Progenitor cell of endocrine pancreas (in vitro differentiated cells): Measurements from ENCODE around the gene NAV2. TPM values are rescaled to one million over a fixed set of nuclear protein-coding genes. Genes with fewer than 3 reads are reported as not detected.
A peak's percentile ranks its signal among the peaks of the same experiment; 100 is the strongest.

Experiments used
- DNase-seq: peaks from one replicate; pipeline ENCODE4 v3.0.0; 2021; ENCODE audit warnings: low spot score; ENCODE audit not compliant: unreplicated experiment
- H3K27ac Mint-ChIP-seq: 2 replicates; pipeline ENCODE4 v1.8.0; 2021; ENCODE audit warnings: mild to moderate bottlenecking, moderate library complexity, mixed read lengths
- H3K27me3 Mint-ChIP-seq: 2 replicates; pipeline ENCODE4 v1.8.0; 2021; ENCODE audit warnings: mixed read lengths
- H3K36me3 Mint-ChIP-seq: 2 replicates; pipeline ENCODE4 v1.8.0; 2022; ENCODE audit warnings: mixed read lengths; ENCODE audit not compliant: insufficient read depth
- H3K4me1 Mint-ChIP-seq: 2 replicates; pipeline ENCODE4 v1.8.0; 2021; ENCODE audit warnings: low read depth, mixed read lengths
- H3K4me3 Mint-ChIP-seq: 2 replicates; pipeline ENCODE4 v1.8.0; 2021; ENCODE audit warnings: low read depth, mild to moderate bottlenecking, moderate library complexity, mixed read lengths
- H3K9me3 Mint-ChIP-seq: 2 replicates; pipeline ENCODE4 v1.8.0; 2021; ENCODE audit warnings: low read depth, mixed read lengths
- CTCF ChIP-seq: fragments of 200-600 bp; sonication (generic); IDR thresholded peaks from one replicate; pipeline ENCODE4 v1.5.0; 2021; ENCODE audit warnings: antibody characterized with exemption, mild to moderate bottlenecking; ENCODE audit not compliant: unreplicated experiment
- total RNA-seq: library from RNA; stranded (reverse); gene quantifications from 2 replicates; pipeline ENCODE4 v1.2.1, GENCODE V29; 2021

The NAV2 gene
- total RNA-seq, 1 donor from 2014 or later: 88.3 TPM

GRCh38 chr11:19775622-19776021, 63.0 kb downstream of the NAV2 start:
- no peaks in the 10 kb centered on the region for H3K9me3 Mint-ChIP-seq
- peak overlapping the region; percentile 83 for H3K27ac Mint-ChIP-seq
- peaks cover 17% of the 10 kb centered on the region for H3K27me3 Mint-ChIP-seq
- H3K4me3 Mint-ChIP-seq: peak overlapping the region; percentile 82
- no peak for TF ChIP-seq CTCF
- peaks cover 36% of the 10 kb centered on the region for H3K4me1 Mint-ChIP-seq
- DNase-seq: no peak
- H3K36me3 Mint-ChIP-seq: no peaks in the 10 kb centered on the region

GRCh38 chr11:19777039-19777376, 64.4 kb downstream of the NAV2 start:
- H3K9me3 Mint-ChIP-seq: no peaks in the 10 kb centered on the region
- peak overlapping the region; percentile 82 for H3K4me3 Mint-ChIP-seq
- DNase-seq: peak; percentile 32
- peaks cover under 1% of the 10 kb centered on the region for H3K36me3 Mint-ChIP-seq
- peaks cover 17% of the 10 kb centered on the region for H3K27me3 Mint-ChIP-seq
- peaks cover 39% of the 10 kb centered on the region for H3K4me1 Mint-ChIP-seq
- H3K27ac Mint-ChIP-seq: peak overlapping the region; percentile 91
- TF ChIP-seq CTCF: no peak

GRCh38 chr11:19777377-19778102, 64.9 kb downstream of the NAV2 start:
- peak overlapping the region; percentile 91 for H3K27ac Mint-ChIP-seq
- no peak for TF ChIP-seq CTCF

GRCh38 chr11:19779740-19780139, 67.1 kb downstream of the NAV2 start:
- H3K9me3 Mint-ChIP-seq: no peaks in the 10 kb centered on the region
- peak overlapping the region; percentile 39 for H3K27ac Mint-ChIP-seq
- DNase-seq: no peak
- peaks cover 38% of the 10 kb centered on the region for H3K4me1 Mint-ChIP-seq
- H3K4me3 Mint-ChIP-seq: peak overlapping the region; percentile 37
- peaks cover 6% of the 10 kb centered on the region for H3K27me3 Mint-ChIP-seq
- TF ChIP-seq CTCF: no peak
- peaks cover 6% of the 10 kb centered on the region for H3K36me3 Mint-ChIP-seq

More at GRCh38 chr11:19777377-19778102, 64.9 kb downstream of the NAV2 start:
- Mint-ChIP-seq H3K4me3 (peak overlapping the region; percentile 82), H3K4me1 (peaks cover 38% of the 10 kb centered on the region), H3K9me3 (no peaks in the 10 kb centered on the region), H3K27me3 (peaks cover 17% of the 10 kb centered on the region), H3K36me3 (peaks cover 2% of the 10 kb centered on the region)
- DNase-seq: no peak

GRCh38 chr11:19781351-19781750, 68.7 kb downstream of the NAV2 start:
- Mint-ChIP-seq H3K27ac (no peak overlapping the region), H3K4me1 (peaks cover 37% of the 10 kb centered on the region), H3K9me3 (no peaks in the 10 kb centered on the region), H3K27me3 (no peaks in the 10 kb centered on the region), H3K4me3 (no peak overlapping the region), H3K36me3 (peaks cover 6% of the 10 kb centered on the region)
- TF ChIP-seq CTCF: no peak
- no peak for DNase-seq
